OCI-LY3 (cell line): ENCODE measurements around the gene LDLR.
"Not testable (repeated sequence)": the region's sequence is repeated elsewhere in the genome, so short reads cannot be mapped to it uniquely, and the experiment has no call there.

ENCODE experiments used
- H2AFZ ChIP-seq: fragments of 200-600, 300-600 bp; shearing (Covaris generic); 2 replicates; pipeline ENCODE4 v1.6.0; 2014; ENCODE audit warnings: antibody characterized with exemption, low read depth, low read length
- H3K27ac ChIP-seq: fragments of 200-600, 300-600 bp; sonication (generic); 2 replicates; pipeline ENCODE4 v1.5.1; 2014; ENCODE audit warnings: mild to moderate bottlenecking, low read length, moderate library complexity, mixed read lengths
- H3K27me3 ChIP-seq: fragments of 200-600, 300-600 bp; sonication (generic); 2 replicates; pipeline ENCODE4 v1.6.1; 2014; ENCODE audit warnings: low read depth, low read length, mixed read lengths
- H3K36me3 ChIP-seq: fragments of 200-600, 300-600 bp; sonication (generic); replicated peaks from 2 replicates; pipeline ENCODE3; 2014; ENCODE audit warnings: low read depth, low read length, mixed read lengths
- H3K4me1 ChIP-seq: fragments of 300-600, 200-600 bp; sonication (generic); 2 replicates; pipeline ENCODE4 v1.6.1; 2014; ENCODE audit warnings: low read length, mixed read lengths
- H3K4me2 ChIP-seq: fragments of 200-600, 300-600 bp; sonication (generic); 2 replicates; pipeline ENCODE4 v1.6.1; 2014; ENCODE audit warnings: low read length, mixed read lengths
- H3K4me3 ChIP-seq: fragments of 300-600, 200-600 bp; sonication (generic); 2 replicates; pipeline ENCODE4 v1.5.1; 2014; ENCODE audit warnings: antibody characterized with exemption, mild to moderate bottlenecking, low read length, moderate library complexity
- H3K79me2 ChIP-seq: fragments of 300-600, 200-600 bp; shearing (Covaris generic); 2 replicates; pipeline ENCODE4 v1.6.1; 2014; ENCODE audit warnings: mild to moderate bottlenecking, low read length, mixed read lengths
- H3K9ac ChIP-seq: fragments of 300-600, 200-600 bp; shearing (Covaris generic); 2 replicates; pipeline ENCODE4 v1.6.0; 2014; ENCODE audit warnings: mild to moderate bottlenecking, low read length, moderate library complexity
- H3K9me3 ChIP-seq: fragments of 200-600, 300-600 bp; shearing (Covaris generic); 2 replicates; pipeline ENCODE4 v1.6.1; 2014; ENCODE audit warnings: low read length, mixed read lengths; ENCODE audit not compliant: insufficient read depth
- H4K20me1 ChIP-seq: fragments of 200-600, 300-600 bp; sonication (generic); 2 replicates; pipeline ENCODE4 v1.6.1; 2016; ENCODE audit warnings: low read length, mixed read lengths; ENCODE audit not compliant: insufficient read depth
- EZH2phosphoT487 ChIP-seq: fragments of 200-600 bp; shearing (Covaris generic); IDR thresholded peaks from 2 replicates; pipeline ENCODE4 v1.6.1; 2018; ENCODE audit warnings: antibody characterized with exemption, mixed run types, low read depth
- TF ChIP-seq, protein P1 (sequence below): fragments of 200-600, 300-600 bp; sonication (generic); IDR thresholded peaks from 2 replicates; pipeline ENCODE4 v1.5.1; 2014; ENCODE audit warnings: antibody characterized with exemption, low read length, low read depth

The LDLR gene

DNA sequence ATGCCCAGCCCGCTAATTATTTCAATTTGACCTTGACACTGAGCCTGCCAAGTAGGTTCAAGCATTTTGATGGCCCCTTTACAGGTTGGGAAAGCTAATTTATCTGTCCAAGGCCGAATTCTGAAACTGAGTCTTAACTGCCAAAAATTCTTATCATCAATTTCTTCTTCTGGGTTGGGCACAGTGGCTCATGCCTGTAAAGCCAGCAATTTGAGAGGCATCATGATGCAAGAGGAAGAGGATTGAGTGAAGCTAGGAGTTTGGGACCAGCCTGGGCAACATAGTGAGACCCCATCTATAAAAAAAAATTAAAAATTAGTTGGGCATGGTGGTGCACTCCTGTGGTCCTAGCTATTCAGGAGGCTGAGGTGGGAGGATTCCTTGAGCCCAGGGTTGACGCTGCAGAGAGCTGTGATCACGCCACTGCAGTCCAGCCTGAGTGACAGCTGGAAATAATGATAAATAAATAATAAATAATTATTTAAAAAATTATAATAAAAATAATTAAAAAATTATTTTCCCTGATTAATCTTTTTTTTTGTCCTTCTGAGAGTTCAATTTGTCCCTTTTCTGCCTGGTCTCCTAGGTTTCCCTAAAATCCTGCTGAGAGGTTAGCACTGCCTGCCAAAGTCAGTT, 1.3 kb upstream of the LDLR start:
- Histone ChIP-seq H4K20me1 (peaks cover 17% of the 10 kb centered on the region), H3K27ac (no peak overlapping the region), H3K27me3 (peaks cover 54% of the 10 kb centered on the region), H3K4me3 (no peak overlapping the region), H3K9me3 (no peaks in the 10 kb centered on the region), H3K36me3 (no peaks in the 10 kb centered on the region), H3K79me2 (no peaks in the 10 kb centered on the region), H3K4me2 (no peak overlapping the region), H3K4me1 (peaks cover 9% of the 10 kb centered on the region), H2AFZ (no peak overlapping the region), H3K9ac (no peak overlapping the region)
- TF ChIP-seq EZH2phosphoT487 = no peak

DNA sequence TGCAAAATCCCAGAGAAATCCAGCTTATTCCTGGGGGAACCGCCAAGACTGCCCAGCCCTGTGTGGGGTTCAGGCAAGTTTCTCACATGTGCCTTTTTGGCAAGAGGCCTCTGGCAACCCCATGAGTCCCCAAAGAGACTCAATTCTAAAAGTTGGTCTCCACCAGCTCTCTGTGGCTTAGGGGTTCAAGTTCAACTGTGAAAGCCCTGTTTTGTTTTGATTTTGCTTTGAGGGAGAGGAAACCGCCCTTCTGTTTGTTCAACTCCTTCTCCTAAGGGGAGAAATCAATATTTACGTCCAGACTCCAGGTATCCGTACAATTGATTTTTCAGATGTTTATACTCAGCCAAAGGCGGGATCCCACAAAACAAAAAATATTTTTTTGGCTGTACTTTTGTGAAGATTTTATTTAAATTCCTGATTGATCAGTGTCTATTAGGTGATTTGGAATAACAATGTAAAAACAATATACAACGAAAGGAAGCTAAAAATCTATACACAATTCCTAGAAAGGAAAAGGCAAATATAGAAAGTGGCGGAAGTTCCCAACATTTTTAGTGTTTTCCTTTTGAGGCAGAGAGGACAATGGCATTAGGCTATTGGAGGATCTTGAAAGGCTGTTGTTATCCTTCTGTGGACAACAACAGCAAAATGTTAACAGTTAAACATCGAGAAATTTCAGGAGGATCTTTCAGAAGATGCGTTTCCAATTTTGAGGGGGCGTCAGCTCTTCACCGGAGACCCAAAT, 583 bp upstream of the LDLR start:
- no peak overlapping the region for H2AFZ ChIP-seq
- no peak overlapping the region for H3K9ac ChIP-seq
- H3K79me2 ChIP-seq = no peaks in the 10 kb centered on the region
- H3K27me3 ChIP-seq = peaks cover 58% of the 10 kb centered on the region
- H3K36me3 ChIP-seq = no peaks in the 10 kb centered on the region
- TF ChIP-seq EZH2phosphoT487 = no peak
- TF ChIP-seq, protein P1, sequence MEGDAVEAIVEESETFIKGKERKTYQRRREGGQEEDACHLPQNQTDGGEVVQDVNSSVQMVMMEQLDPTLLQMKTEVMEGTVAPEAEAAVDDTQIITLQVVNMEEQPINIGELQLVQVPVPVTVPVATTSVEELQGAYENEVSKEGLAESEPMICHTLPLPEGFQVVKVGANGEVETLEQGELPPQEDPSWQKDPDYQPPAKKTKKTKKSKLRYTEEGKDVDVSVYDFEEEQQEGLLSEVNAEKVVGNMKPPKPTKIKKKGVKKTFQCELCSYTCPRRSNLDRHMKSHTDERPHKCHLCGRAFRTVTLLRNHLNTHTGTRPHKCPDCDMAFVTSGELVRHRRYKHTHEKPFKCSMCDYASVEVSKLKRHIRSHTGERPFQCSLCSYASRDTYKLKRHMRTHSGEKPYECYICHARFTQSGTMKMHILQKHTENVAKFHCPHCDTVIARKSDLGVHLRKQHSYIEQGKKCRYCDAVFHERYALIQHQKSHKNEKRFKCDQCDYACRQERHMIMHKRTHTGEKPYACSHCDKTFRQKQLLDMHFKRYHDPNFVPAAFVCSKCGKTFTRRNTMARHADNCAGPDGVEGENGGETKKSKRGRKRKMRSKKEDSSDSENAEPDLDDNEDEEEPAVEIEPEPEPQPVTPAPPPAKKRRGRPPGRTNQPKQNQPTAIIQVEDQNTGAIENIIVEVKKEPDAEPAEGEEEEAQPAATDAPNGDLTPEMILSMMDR = no peak
- peaks cover 2% of the 10 kb centered on the region; the same call in 1 of the 2 replicates for H3K9me3 ChIP-seq
- no peak overlapping the region for H3K4me3 ChIP-seq
- H4K20me1 ChIP-seq = peaks cover 17% of the 10 kb centered on the region
- H3K4me1 ChIP-seq = peaks cover 16% of the 10 kb centered on the region
- no peak overlapping the region for H3K4me2 ChIP-seq
- H3K27ac ChIP-seq = no peak overlapping the region

DNA sequence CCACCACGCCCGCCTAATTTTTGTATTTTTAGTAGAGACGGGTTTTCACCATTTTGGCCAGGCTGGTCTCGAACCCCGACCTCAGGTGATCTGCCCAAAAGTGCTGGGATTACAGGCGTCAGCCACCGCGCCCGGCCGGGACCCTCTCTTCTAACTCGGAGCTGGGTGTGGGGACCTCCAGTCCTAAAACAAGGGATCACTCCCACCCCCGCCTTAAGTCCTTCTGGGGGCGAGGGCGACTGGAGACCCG, 676 bp downstream of the LDLR start:
- peaks cover 24% of the 10 kb centered on the region for H4K20me1 ChIP-seq
- H2AFZ ChIP-seq, H3K9ac ChIP-seq, H3K79me2 ChIP-seq, H3K9me3 ChIP-seq, H3K36me3 ChIP-seq, H3K4me2 ChIP-seq, H3K4me3 ChIP-seq, H3K27ac ChIP-seq: not testable (repeated sequence)
- H3K4me1 ChIP-seq = peaks cover 24% of the 10 kb centered on the region
- peaks cover 62% of the 10 kb centered on the region for H3K27me3 ChIP-seq

DNA sequence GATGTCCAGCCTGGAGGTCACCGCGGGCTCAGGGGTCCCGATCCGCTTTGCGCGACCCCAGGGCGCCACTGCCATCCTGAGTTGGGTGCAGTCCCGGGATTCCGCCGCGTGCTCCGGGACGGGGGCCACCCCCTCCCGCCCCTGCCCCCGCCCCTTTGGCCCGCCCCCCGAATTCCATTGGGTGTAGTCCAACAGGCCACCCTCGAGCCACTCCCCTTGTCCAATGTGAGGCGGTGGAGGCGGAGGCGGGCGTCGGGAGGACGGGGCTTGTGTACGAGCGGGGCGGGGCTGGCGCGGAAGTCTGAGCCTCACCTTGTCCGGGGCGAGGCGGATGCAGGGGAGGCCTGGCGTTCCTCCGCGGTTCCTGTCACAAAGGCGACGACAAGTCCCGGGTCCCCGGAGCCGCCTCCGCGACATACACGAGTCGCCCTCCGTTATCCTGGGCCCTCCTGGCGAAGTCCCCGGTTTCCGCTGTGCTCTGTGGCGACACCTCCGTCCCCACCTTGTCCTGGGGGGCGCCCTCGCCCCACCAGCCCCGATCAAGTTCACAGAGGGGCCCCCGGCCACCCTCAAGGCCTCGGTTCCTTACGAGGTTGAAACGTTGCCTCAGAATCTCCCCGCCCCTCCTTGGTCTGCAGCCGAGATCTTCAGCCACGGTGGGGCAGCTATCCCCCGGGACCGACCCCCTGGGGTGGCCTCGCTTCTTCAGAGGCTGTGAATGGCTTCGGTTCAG, 1.2 kb downstream of the LDLR start:
- H4K20me1 ChIP-seq = peaks cover 24% of the 10 kb centered on the region
- no peak overlapping the region for H3K4me3 ChIP-seq
- H3K9me3 ChIP-seq = peaks cover 2% of the 10 kb centered on the region; the same call in 1 of the 2 replicates
- H2AFZ ChIP-seq = no peak overlapping the region
- peaks cover 29% of the 10 kb centered on the region for H3K4me1 ChIP-seq
- H3K4me2 ChIP-seq = no peak overlapping the region
- TF ChIP-seq, protein P1 = no peak
- TF ChIP-seq EZH2phosphoT487 = no peak
- H3K27me3 ChIP-seq = peaks cover 57% of the 10 kb centered on the region
- H3K36me3 ChIP-seq = no peaks in the 10 kb centered on the region
- H3K9ac ChIP-seq = no peak overlapping the region
- no peaks in the 10 kb centered on the region for H3K79me2 ChIP-seq
- no peak overlapping the region for H3K27ac ChIP-seq
